Fibroblast of lung (primary cell): ENCODE results near the gene PGGT1B. TPM values are rescaled to one million over a fixed set of nuclear protein-coding genes. Genes with fewer than 3 reads are reported as not detected.

Source experiments
- DNase-seq, 2 donors: peaks; one replicate each; pipeline versions ENCODE4 v3.0.0 to v3.0.0-alpha.2; 2010; ENCODE audit warnings: low read depth in 2 of 2
- H2AFZ ChIP-seq: 2 replicates; pipeline ENCODE4 v1.5.1; 2012; ENCODE audit warnings: low read length, control low read depth, inconsistent platforms
- H3K27ac ChIP-seq: 2 replicates; pipeline ENCODE4 v1.5.1; 2011; ENCODE audit warnings: low read length, control low read depth; ENCODE audit not compliant: insufficient read depth
- H3K27me3 ChIP-seq: 2 replicates; pipeline ENCODE4 v1.5.1; 2011; ENCODE audit warnings: mild to moderate bottlenecking, low read length; ENCODE audit not compliant: control insufficient read depth, insufficient read depth
- H3K36me3 ChIP-seq: 2 replicates; pipeline ENCODE4 v1.5.1; 2011; ENCODE audit warnings: low read length; ENCODE audit not compliant: control insufficient read depth, insufficient read depth
- H3K4me1 ChIP-seq: 2 replicates; pipeline ENCODE4 v1.5.1; 2011; ENCODE audit warnings: low read length; ENCODE audit not compliant: control insufficient read depth, insufficient read depth; ENCODE audit errors: extremely low read depth
- H3K4me2 ChIP-seq: 2 replicates; pipeline ENCODE4 v1.5.1; 2011; ENCODE audit warnings: low read length, control low read depth; ENCODE audit not compliant: insufficient read depth; ENCODE audit errors: extremely low read depth
- H3K4me3 ChIP-seq, 4 experiments: fragments of 200-600 bp in 1 of 4; sonication (generic) in 1 of 4; replicated peaks in 1 of 4; 2 replicates each; pipeline ENCODE4 v1.5.1; 2011 to 2016; ENCODE audit warnings: low read length in 4 of 4, low read depth in 3 of 4, mild to moderate bottlenecking in 3 of 4, control low read depth in 2 of 4, inconsistent platforms in 1 of 4, mixed read lengths in 1 of 4; ENCODE audit not compliant: insufficient read depth in 1 of 4; ENCODE audit errors: control extremely low read depth in 1 of 4
- H3K79me2 ChIP-seq: 2 replicates; pipeline ENCODE4 v1.5.1; 2012; ENCODE audit warnings: mild to moderate bottlenecking, low read length, inconsistent platforms; ENCODE audit not compliant: control insufficient read depth, insufficient read depth
- H3K9ac ChIP-seq: 2 replicates; pipeline ENCODE4 v1.5.1; 2011; ENCODE audit warnings: mild to moderate bottlenecking, low read length, control low read depth; ENCODE audit not compliant: insufficient read depth
- H3K9me3 ChIP-seq: 2 replicates; pipeline ENCODE4 v1.5.1; 2012; ENCODE audit warnings: low read depth, low read length; ENCODE audit not compliant: control insufficient read depth, insufficient read depth
- H4K20me1 ChIP-seq: 2 replicates; pipeline ENCODE4 v1.5.1; 2011; ENCODE audit warnings: low read length; ENCODE audit not compliant: control insufficient read depth, insufficient read depth; ENCODE audit errors: extremely low read depth
- CTCF ChIP-seq, 2 donors: IDR thresholded peaks in 1 of 2; conservative IDR thresholded peaks in 1 of 2; 1 replicate in 1 of 2; 2 replicates in 1 of 2; pipeline ENCODE4 v1.5.1; 2011 to 2012; ENCODE audit warnings: low read length in 2 of 2, control low read depth in 1 of 2, inconsistent platforms in 1 of 2, low read depth in 1 of 2, mild to moderate bottlenecking in 1 of 2
- EZH2 ChIP-seq: IDR thresholded peaks from 2 replicates; pipeline ENCODE4 v1.5.1; 2012; ENCODE audit warnings: low read length, control low read depth, mild to moderate bottlenecking; ENCODE audit errors: missing control alignments
- polyA plus RNA-seq, 2 donors: library from polyadenylated mRNA; depleted of rRNA in 1 of 2; stranded (reverse) in 1 of 2; unstranded in 1 of 2; fragments of >200 nt; gene quantifications; 2 replicates each; pipeline ENCODE4 v1.2.1, GENCODE V29; 2011 to 2012; ENCODE audit warnings: missing spikeins in 1 of 2
- total RNA-seq: library from RNA; depleted of rRNA; stranded (reverse); fragments of >200 nt; gene quantifications from 2 replicates; pipeline ENCODE4 v1.2.1, GENCODE V29; 2014

The PGGT1B gene
- total and polyA plus RNA-seq, 2 donors (not counting 1 experiment from before 2014, with no cell fraction given): 2.5 to 12.4 TPM

- Histone ChIP-seq H3K4me1 (peaks cover 2% of the 10 kb centered on the region), H3K4me3 (no peak overlapping the region), H2AFZ (no peak overlapping the region), H3K79me2 (peaks cover 2% of the 10 kb centered on the region), H3K4me2 (no peak overlapping the region), H3K9ac (no peak overlapping the region), H3K27me3 (no peaks in the 10 kb centered on the region), H3K9me3 (no peaks in the 10 kb centered on the region), H4K20me1 (no peaks in the 10 kb centered on the region), H3K36me3 (no peaks in the 10 kb centered on the region), H3K27ac (no peak overlapping the region)
- no peak for TF ChIP-seq EZH2
- no peak for TF ChIP-seq CTCF (conservative IDR thresholded peaks at IDR 0.05 in 1 of 2, IDR thresholded peaks at IDR 0.05 in 1 of 2; ENCODE audit: low read depth in 1 of 2, low read length in 2 of 2)
- DNase-seq: peak; percentile 54 to 61
Observed at GRCh38 chr5:115243412-115243811, 19.3 kb downstream of the PGGT1B start.

DNA sequence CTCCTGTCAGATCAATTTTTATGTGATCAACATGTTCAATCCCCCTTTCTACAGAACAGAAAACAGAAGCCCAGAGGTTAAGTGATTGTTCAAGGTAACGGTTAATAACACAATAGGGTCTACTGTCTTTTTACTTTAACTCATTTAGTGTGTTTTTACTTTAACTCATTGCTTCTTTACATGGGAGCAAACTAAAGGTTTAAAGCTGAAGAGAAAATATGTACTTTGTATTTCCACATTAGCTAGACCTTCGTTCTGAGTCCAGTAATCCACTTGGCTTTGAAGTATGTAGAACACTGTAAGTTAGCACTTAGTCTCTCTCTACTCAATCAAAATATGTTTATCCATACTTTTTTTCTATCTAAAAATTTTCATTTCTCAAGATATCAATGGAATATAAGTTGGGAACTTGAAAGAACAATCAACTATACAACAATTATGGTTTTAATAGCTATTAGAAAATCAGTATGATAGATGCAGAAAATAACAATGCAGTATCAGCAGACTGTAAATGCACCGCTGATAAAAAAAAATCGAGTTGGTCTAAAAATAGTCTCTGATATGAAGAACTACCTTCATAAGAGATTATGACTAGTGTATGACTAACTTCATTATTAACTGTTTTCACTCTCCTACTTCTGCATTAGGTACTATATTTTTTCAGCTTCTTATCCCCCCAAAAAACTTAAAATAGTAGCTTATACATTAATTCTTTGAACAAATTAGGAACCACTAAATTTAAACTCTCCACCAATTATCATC, 20.6 kb downstream of the PGGT1B start:
- Histone ChIP-seq H4K20me1 (no peaks in the 10 kb centered on the region), H3K4me2 (no peak overlapping the region), H3K4me1 (peaks cover 2% of the 10 kb centered on the region), H3K9me3 (no peaks in the 10 kb centered on the region), H3K79me2 (peaks cover 2% of the 10 kb centered on the region), H2AFZ (no peak overlapping the region), H3K27ac (no peak overlapping the region), H3K9ac (no peak overlapping the region), H3K4me3 (no peak overlapping the region), H3K36me3 (no peaks in the 10 kb centered on the region), H3K27me3 (no peaks in the 10 kb centered on the region)
- peak in 1 of 2 donors; percentile 20 for DNase-seq
- no peak for TF ChIP-seq CTCF (conservative IDR thresholded peaks at IDR 0.05 in 1 of 2, IDR thresholded peaks at IDR 0.05 in 1 of 2; ENCODE audit: low read depth in 1 of 2, low read length in 2 of 2)
- no peak for TF ChIP-seq EZH2

DNA sequence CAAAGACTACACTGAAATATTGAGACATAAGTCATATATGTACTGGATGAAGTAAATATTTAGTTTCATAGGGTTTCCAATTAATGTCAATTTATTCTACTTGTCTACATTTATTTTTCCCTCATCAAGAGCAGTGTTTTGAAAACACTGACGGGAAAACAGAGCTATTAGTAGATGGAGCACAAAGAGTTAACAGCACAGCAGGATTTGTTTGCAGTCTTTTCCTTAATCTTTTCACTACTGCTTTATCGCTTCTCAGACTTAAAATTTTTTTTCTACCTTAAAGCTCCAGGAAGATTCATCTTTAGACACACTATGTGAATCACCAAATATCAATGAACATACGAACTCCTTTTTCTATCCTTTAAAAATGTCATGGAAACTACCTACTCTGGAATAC, 25.6 kb downstream of the PGGT1B start:
- Histone ChIP-seq H3K27ac (no peak overlapping the region), H3K9me3 (no peaks in the 10 kb centered on the region), H3K4me3 (no peak overlapping the region), H2AFZ (no peak overlapping the region), H3K27me3 (no peaks in the 10 kb centered on the region), H3K36me3 (no peaks in the 10 kb centered on the region), H3K79me2 (no peaks in the 10 kb centered on the region), H3K4me2 (no peak overlapping the region), H3K9ac (no peak overlapping the region), H3K4me1 (no peaks in the 10 kb centered on the region), H4K20me1 (no peaks in the 10 kb centered on the region)
- no peak for DNase-seq
- TF ChIP-seq CTCF (conservative IDR thresholded peaks at IDR 0.05 in 1 of 2, IDR thresholded peaks at IDR 0.05 in 1 of 2; ENCODE audit: low read depth in 1 of 2, low read length in 2 of 2): no peak
- no peak for TF ChIP-seq EZH2
